Measurements from ENCODE around the gene IFIT3.

IFIT3 gene

GRCh38 chr10:89336241-89336640 lies 8.4 kb downstream of the IFIT3 start:
- DNase-seq (no peak), ATAC-seq (no peak)
- Mint-ChIP-seq H3K27ac (no peak overlapping the region), H3K4me3 (no peak overlapping the region), H3K36me3 (ENCODE audit: low read depth) (peaks cover 18% of the 10 kb centered on the region), H3K4me1 (peaks cover 55% of the 10 kb centered on the region), H3K27me3 (peaks cover 14% of the 10 kb centered on the region), H3K9me3 (no peaks in the 10 kb centered on the region)

GRCh38 chr10:89337484-89337883 lies 9.7 kb downstream of the IFIT3 start:
- H3K27ac Mint-ChIP-seq, result no peak overlapping the region
- ATAC-seq (peak; percentile 51), DNase-seq (peak; percentile 22)
- H3K4me1 Mint-ChIP-seq, result peaks cover 43% of the 10 kb centered on the region
- no peak overlapping the region for H3K4me3 Mint-ChIP-seq
- H3K36me3 Mint-ChIP-seq (ENCODE audit: low read depth), result peaks cover 18% of the 10 kb centered on the region
- H3K27me3 Mint-ChIP-seq, result peaks cover 14% of the 10 kb centered on the region
- H3K9me3 Mint-ChIP-seq, result no peaks in the 10 kb centered on the region

DNA sequence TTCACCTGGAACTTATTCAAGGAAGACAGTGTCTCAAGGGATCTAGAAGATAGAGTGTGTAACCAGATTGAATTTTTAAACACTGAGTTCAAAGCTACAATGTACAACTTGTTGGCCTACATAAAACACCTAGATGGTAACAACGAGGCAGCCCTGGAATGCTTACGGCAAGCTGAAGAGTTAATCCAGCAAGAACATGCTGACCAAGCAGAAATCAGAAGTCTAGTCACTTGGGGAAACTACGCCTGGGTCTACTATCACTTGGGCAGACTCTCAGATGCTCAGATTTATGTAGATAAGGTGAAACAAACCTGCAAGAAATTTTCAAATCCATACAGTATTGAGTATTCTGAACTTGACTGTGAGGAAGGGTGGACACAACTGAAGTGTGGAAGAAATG lies 10.9 kb downstream of the IFIT3 start:
- no peaks in the 10 kb centered on the region for H3K9me3 Mint-ChIP-seq
- peaks cover 30% of the 10 kb centered on the region for H3K4me1 Mint-ChIP-seq
- no peak overlapping the region for H3K4me3 Mint-ChIP-seq
- ATAC-seq, result no peak
- no peak overlapping the region for H3K27ac Mint-ChIP-seq
- peaks cover 18% of the 10 kb centered on the region for H3K36me3 Mint-ChIP-seq (ENCODE audit: low read depth)
- peaks cover 14% of the 10 kb centered on the region for H3K27me3 Mint-ChIP-seq
- DNase-seq, result no peak

GRCh38 chr10:89339875-89340274 lies 12.1 kb downstream of the IFIT3 start:
- DNase-seq, result no peak
- Mint-ChIP-seq H3K27ac (no peak overlapping the region), H3K9me3 (no peaks in the 10 kb centered on the region), H3K27me3 (peaks cover 11% of the 10 kb centered on the region), H3K4me1 (peaks cover 21% of the 10 kb centered on the region), H3K4me3 (no peak overlapping the region), H3K36me3 (ENCODE audit: low read depth) (peaks cover 18% of the 10 kb centered on the region)
- ATAC-seq, result no peak

DNA sequence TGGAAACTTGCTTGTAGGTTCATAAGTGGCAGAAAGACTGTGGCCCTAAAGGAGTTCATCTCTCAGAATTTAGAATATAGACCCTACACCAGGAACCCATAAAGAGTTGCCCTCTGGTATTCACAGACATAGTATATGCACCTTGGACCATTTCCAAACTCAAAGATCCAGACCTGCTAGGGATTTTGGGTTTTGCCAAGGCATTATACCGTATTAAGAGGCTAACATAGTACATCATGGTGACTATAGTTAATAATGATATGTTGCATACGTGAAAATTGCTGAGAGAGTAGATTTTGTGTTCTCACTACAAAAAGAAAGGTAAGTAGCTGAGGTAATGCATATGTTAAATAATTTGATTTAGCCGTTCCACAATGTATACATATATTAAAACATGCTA lies 13.9 kb downstream of the IFIT3 start:
- Mint-ChIP-seq H3K27ac (no peak overlapping the region), H3K4me1 (peaks cover 15% of the 10 kb centered on the region), H3K27me3 (peaks cover 2% of the 10 kb centered on the region), H3K36me3 (ENCODE audit: low read depth) (peaks cover 18% of the 10 kb centered on the region), H3K4me3 (no peak overlapping the region), H3K9me3 (no peaks in the 10 kb centered on the region)
- DNase-seq, result no peak
- ATAC-seq, result no peak

GRCh38 chr10:89342206-89342958 lies 14.6 kb downstream of the IFIT3 start:
- H3K27ac Mint-ChIP-seq, result no peak overlapping the region
- peaks cover 8% of the 10 kb centered on the region for H3K4me1 Mint-ChIP-seq
- H3K9me3 Mint-ChIP-seq, result no peaks in the 10 kb centered on the region
- H3K36me3 Mint-ChIP-seq (ENCODE audit: low read depth), result peaks cover 18% of the 10 kb centered on the region
- H3K4me3 Mint-ChIP-seq, result no peak overlapping the region
- DNase-seq, result no peak
- ATAC-seq, result no peak
- peaks cover 2% of the 10 kb centered on the region for H3K27me3 Mint-ChIP-seq

DNA sequence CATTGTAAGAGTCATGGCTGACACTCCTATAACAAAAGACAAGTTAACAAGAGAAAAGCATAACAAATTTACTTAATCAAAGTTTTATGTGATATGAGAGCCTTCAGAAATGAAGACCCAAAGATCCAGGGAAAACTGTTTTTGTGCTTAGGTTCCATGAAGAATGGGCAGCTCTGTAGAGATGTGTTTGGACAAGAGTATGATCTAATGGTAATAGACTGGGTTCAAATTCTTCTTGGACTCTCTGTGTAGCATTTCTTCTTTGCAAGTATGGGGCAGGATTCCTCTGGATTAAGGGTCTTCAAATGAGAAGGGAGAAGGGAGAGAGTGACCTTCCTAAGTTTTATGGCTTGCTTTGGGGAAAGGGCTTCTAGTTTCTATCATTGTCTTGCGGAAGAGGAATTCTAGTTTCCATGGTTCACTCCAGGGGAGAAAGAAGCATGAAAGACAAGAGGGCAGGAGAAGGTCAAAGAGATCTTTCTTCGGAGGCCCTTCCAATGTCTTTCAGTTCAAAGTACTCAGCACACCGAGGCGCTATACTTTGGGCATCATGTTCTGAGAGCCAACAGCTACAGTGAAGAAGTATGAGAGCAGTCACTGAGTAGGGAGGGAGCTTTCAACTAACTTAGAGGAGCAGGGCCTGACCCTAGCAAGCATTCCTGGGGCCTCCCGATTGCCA lies 15.4 kb downstream of the IFIT3 start:
- H3K27ac Mint-ChIP-seq, result no peak overlapping the region
- DNase-seq (no peak), ATAC-seq (no peak)
- H3K36me3 Mint-ChIP-seq (ENCODE audit: low read depth), result peaks cover 18% of the 10 kb centered on the region
- no peaks in the 10 kb centered on the region for H3K9me3 Mint-ChIP-seq
- H3K4me3 Mint-ChIP-seq, result no peak overlapping the region
- peaks cover 2% of the 10 kb centered on the region for H3K27me3 Mint-ChIP-seq
- peaks cover 10% of the 10 kb centered on the region for H3K4me1 Mint-ChIP-seq

GRCh38 chr10:89344156-89344555 lies 16.4 kb downstream of the IFIT3 start:
- no peaks in the 10 kb centered on the region for H3K9me3 Mint-ChIP-seq
- H3K36me3 Mint-ChIP-seq (ENCODE audit: low read depth), result peaks cover 10% of the 10 kb centered on the region

GRCh38 chr10:89345367-89346000 lies 17.7 kb downstream of the IFIT3 start:
- Mint-ChIP-seq H3K36me3 (ENCODE audit: low read depth) (peaks cover 3% of the 10 kb centered on the region), H3K27me3 (peaks cover 9% of the 10 kb centered on the region), H3K4me3 (no peak overlapping the region), H3K4me1 (peaks cover 14% of the 10 kb centered on the region), H3K27ac (no peak overlapping the region), H3K9me3 (no peaks in the 10 kb centered on the region)
- DNase-seq (no peak), ATAC-seq (no peak)

More at GRCh38 chr10:89344156-89344555, 16.4 kb downstream of the IFIT3 start:
- Mint-ChIP-seq H3K27me3 (peaks cover 2% of the 10 kb centered on the region), H3K4me1 (peaks cover 11% of the 10 kb centered on the region), H3K4me3 (no peak overlapping the region), H3K27ac (no peak overlapping the region)
- ATAC-seq (no peak), DNase-seq (no peak)

- no peaks in the 10 kb centered on the region for H3K9me3 Mint-ChIP-seq
- H3K4me1 Mint-ChIP-seq, result peaks cover 23% of the 10 kb centered on the region
- no peak overlapping the region for H3K27ac Mint-ChIP-seq
- H3K4me3 Mint-ChIP-seq, result no peak overlapping the region
- no peak for ATAC-seq
- H3K27me3 Mint-ChIP-seq, result peaks cover 9% of the 10 kb centered on the region
- DNase-seq, result no peak
- no peaks in the 10 kb centered on the region for H3K36me3 Mint-ChIP-seq (ENCODE audit: low read depth)
Measured at GRCh38 chr10:89346405-89347254, 18.8 kb downstream of the IFIT3 start.

- no peaks in the 10 kb centered on the region for H3K9me3 Mint-ChIP-seq
- DNase-seq, result no peak
- H3K4me1 Mint-ChIP-seq, result peaks cover 31% of the 10 kb centered on the region
- peaks cover 12% of the 10 kb centered on the region for H3K27me3 Mint-ChIP-seq
- H3K4me3 Mint-ChIP-seq, result no peak overlapping the region
- H3K36me3 Mint-ChIP-seq (ENCODE audit: low read depth), result no peaks in the 10 kb centered on the region
- no peak for ATAC-seq
- H3K27ac Mint-ChIP-seq, result no peak overlapping the region
Measured at GRCh38 chr10:89347701-89348457, 20.1 kb downstream of the IFIT3 start.

- Mint-ChIP-seq H3K9me3 (no peaks in the 10 kb centered on the region), H3K4me1 (peaks cover 31% of the 10 kb centered on the region), H3K4me3 (no peak overlapping the region), H3K27me3 (peaks cover 12% of the 10 kb centered on the region), H3K27ac (no peak overlapping the region), H3K36me3 (ENCODE audit: low read depth) (no peaks in the 10 kb centered on the region)
- ATAC-seq (no peak), DNase-seq (no peak)
Measured at GRCh38 chr10:89348481-89348880, 20.7 kb downstream of the IFIT3 start.

GRCh38 chr10:89348975-89349374 lies 21.2 kb downstream of the IFIT3 start:
- Mint-ChIP-seq H3K27ac (no peak overlapping the region), H3K4me3 (no peak overlapping the region), H3K36me3 (ENCODE audit: low read depth) (no peaks in the 10 kb centered on the region), H3K9me3 (peaks cover 3% of the 10 kb centered on the region), H3K4me1 (peaks cover 31% of the 10 kb centered on the region), H3K27me3 (peaks cover 14% of the 10 kb centered on the region)
- no peak for DNase-seq
- ATAC-seq, result no peak

Measured in activated naive CD8-positive, alpha-beta T cell treated with anti-CD3 and anti-CD28 coated beads, Interleukin-2, amount 50 U/mL, for 24 hours (primary cell).